Measurements from ENCODE around the gene GPATCH2. TPM values are rescaled to one million over a fixed set of nuclear protein-coding genes. Genes with fewer than 3 reads are reported as not detected.

Gene GPATCH2
- 8.9 and 10.7 TPM in 2 replicates for total RNA-seq

- H3K27me3 Mint-ChIP-seq (ENCODE audit: low read depth), result peaks cover 4% of the 10 kb centered on the region
- peaks cover 30% of the 10 kb centered on the region for H3K4me1 Mint-ChIP-seq (ENCODE audit: low read depth)
- peak; percentile 76 for DNase-seq (ENCODE audit: low spot score)
- H3K4me3 Mint-ChIP-seq (ENCODE audit: low read depth), result peak within 1 kb of the TSS; percentile 96
- intact Hi-C loops (cut with micrococcal nuclease), result loop anchor here (1.0 kb wide), 1 partner anchor 10 kb away; no protein-coding TSS in a partner anchor
- H3K27ac Mint-ChIP-seq, result peak within 1 kb of the TSS; percentile 98
- no peaks in the 10 kb centered on the region for H3K36me3 Mint-ChIP-seq (ENCODE audit: low read depth)
- H3K9me3 Mint-ChIP-seq, result no peaks in the 10 kb centered on the region
Measured at GRCh38 chr1:217630711-217631591, at the start of gene GPATCH2, which contains the start of gene SPATA17. Gene GPATCH2, minus strand, starts transcription at chr1:217631090. Its CDS starts 119 bp downstream, at chr1:217630971. Gene SPATA17, plus strand, starts transcription at chr1:217631344. Its CDS starts 35 bp downstream, at chr1:217631379.

DNA sequence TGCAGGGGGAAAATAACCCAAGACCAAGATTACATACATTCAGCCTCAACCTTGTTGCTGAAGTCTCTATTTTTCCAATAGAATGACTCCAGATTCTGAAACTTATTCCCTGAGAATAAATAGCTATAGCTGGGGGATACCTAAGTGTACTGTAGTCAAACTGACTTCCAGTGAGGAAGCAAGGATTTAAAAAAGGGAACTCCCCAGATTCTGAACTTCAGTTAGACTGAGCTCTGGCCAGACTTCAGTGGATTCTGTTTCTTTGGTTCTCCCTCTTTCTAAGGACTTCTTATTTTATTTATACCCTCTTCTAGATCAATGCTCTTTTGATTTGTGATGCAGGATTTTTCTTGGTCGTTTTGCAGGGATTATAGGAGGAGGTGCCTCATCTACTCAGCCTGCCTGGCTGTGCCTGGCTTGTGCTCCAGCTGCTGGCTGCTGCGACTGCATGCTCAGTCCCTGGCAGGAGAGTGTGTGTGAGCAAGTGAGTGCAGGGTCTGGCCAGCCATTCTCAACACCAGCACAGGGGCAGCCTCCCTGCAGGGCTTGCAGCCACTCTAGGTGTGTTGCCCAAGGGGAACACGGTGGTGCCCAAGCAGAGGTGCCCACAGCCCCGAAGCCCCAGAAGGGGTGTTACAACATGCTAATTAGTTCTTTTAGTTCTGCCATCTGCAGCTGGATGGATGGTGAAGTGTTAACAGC, 43.3 kb upstream of the GPATCH2 start:
- Mint-ChIP-seq H3K4me3 (ENCODE audit: low read depth) (no peak overlapping the region), H3K36me3 (ENCODE audit: low read depth) (no peaks in the 10 kb centered on the region), H3K9me3 (no peaks in the 10 kb centered on the region), H3K4me1 (ENCODE audit: low read depth) (no peaks in the 10 kb centered on the region), H3K27me3 (ENCODE audit: low read depth) (no peaks in the 10 kb centered on the region), H3K27ac (no peak overlapping the region)
- intact Hi-C loops (cut with micrococcal nuclease), result no loop called here
- DNase-seq (ENCODE audit: low spot score), result no peak

- DNase-seq (ENCODE audit: low spot score), result no peak
- H3K36me3 Mint-ChIP-seq (ENCODE audit: low read depth), result no peaks in the 10 kb centered on the region
- H3K9me3 Mint-ChIP-seq, result no peaks in the 10 kb centered on the region
- H3K4me3 Mint-ChIP-seq (ENCODE audit: low read depth), result no peak overlapping the region
- intact Hi-C loops (cut with micrococcal nuclease), result no loop called here
- no peaks in the 10 kb centered on the region for H3K4me1 Mint-ChIP-seq (ENCODE audit: low read depth)
- H3K27me3 Mint-ChIP-seq (ENCODE audit: low read depth), result no peaks in the 10 kb centered on the region
- no peak overlapping the region for H3K27ac Mint-ChIP-seq
Measured at GRCh38 chr1:217673387-217673786, 42.5 kb upstream of the GPATCH2 start.

- H3K9me3 Mint-ChIP-seq, result no peaks in the 10 kb centered on the region
Measured at GRCh38 chr1:217668351-217668940, 37.6 kb upstream of the GPATCH2 start.

DNA sequence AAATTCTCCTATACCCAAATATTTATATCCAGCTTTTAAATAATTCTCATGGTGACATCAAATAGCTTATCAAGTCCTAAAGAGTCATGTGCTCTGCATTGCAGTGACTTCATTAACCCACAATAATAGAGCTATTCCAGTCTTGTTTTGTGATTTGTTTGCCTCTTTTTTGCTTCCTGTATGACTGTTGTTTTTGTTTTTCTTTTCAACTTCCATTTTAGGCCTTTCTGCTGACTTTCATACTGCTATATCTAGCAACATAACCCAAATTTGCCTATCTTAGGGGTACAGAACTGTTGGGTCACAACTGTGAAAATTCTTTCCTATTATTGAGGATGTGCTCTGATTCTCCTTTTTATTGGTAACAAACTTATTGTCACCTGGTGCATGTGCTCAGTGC, 30.5 kb upstream of the GPATCH2 start:
- intact Hi-C loops (cut with micrococcal nuclease), result no loop called here
- H3K4me1 Mint-ChIP-seq (ENCODE audit: low read depth), result no peaks in the 10 kb centered on the region

More at GRCh38 chr1:217668351-217668940, 37.6 kb upstream of the GPATCH2 start:
- H3K27me3 Mint-ChIP-seq (ENCODE audit: low read depth), result no peaks in the 10 kb centered on the region
- H3K27ac Mint-ChIP-seq, result no peak overlapping the region
- intact Hi-C loops (cut with micrococcal nuclease), result no loop called here
- no peak for DNase-seq (ENCODE audit: low spot score)
- no peaks in the 10 kb centered on the region for H3K4me1 Mint-ChIP-seq (ENCODE audit: low read depth)
- no peak overlapping the region for H3K4me3 Mint-ChIP-seq (ENCODE audit: low read depth)
- H3K36me3 Mint-ChIP-seq (ENCODE audit: low read depth), result no peaks in the 10 kb centered on the region

GRCh38 chr1:217660353-217661062, 29.6 kb upstream of the GPATCH2 start:
- H3K4me1 Mint-ChIP-seq (ENCODE audit: low read depth), result no peaks in the 10 kb centered on the region
- intact Hi-C loops (cut with micrococcal nuclease), result no loop called here

More for the DNA sequence above, 30.5 kb upstream of the GPATCH2 start:
- no peak overlapping the region for H3K27ac Mint-ChIP-seq
- no peak for DNase-seq (ENCODE audit: low spot score)
- H3K36me3 Mint-ChIP-seq (ENCODE audit: low read depth), result no peaks in the 10 kb centered on the region
- H3K27me3 Mint-ChIP-seq (ENCODE audit: low read depth), result peaks cover 2% of the 10 kb centered on the region
- no peak overlapping the region for H3K4me3 Mint-ChIP-seq (ENCODE audit: low read depth)
- H3K9me3 Mint-ChIP-seq, result no peaks in the 10 kb centered on the region

GRCh38 chr1:217650674-217651073, 19.8 kb upstream of the GPATCH2 start:
- no peak for DNase-seq (ENCODE audit: low spot score)
- Mint-ChIP-seq H3K4me3 (ENCODE audit: low read depth) (no peak overlapping the region), H3K4me1 (ENCODE audit: low read depth) (no peaks in the 10 kb centered on the region), H3K27me3 (ENCODE audit: low read depth) (peaks cover 3% of the 10 kb centered on the region), H3K27ac (no peak overlapping the region), H3K36me3 (ENCODE audit: low read depth) (no peaks in the 10 kb centered on the region), H3K9me3 (no peaks in the 10 kb centered on the region)
- intact Hi-C loops (cut with micrococcal nuclease), result no loop called here

More at GRCh38 chr1:217660353-217661062, 29.6 kb upstream of the GPATCH2 start:
- peaks cover 2% of the 10 kb centered on the region for H3K27me3 Mint-ChIP-seq (ENCODE audit: low read depth)
- DNase-seq (ENCODE audit: low spot score), result no peak
- H3K4me3 Mint-ChIP-seq (ENCODE audit: low read depth), result no peak overlapping the region
- no peaks in the 10 kb centered on the region for H3K36me3 Mint-ChIP-seq (ENCODE audit: low read depth)
- no peak overlapping the region for H3K27ac Mint-ChIP-seq
- no peaks in the 10 kb centered on the region for H3K9me3 Mint-ChIP-seq

GRCh38 chr1:217647791-217648190, 16.9 kb upstream of the GPATCH2 start:
- H3K4me3 Mint-ChIP-seq (ENCODE audit: low read depth), result no peak overlapping the region
- intact Hi-C loops (cut with micrococcal nuclease), result no loop called here
- no peaks in the 10 kb centered on the region for H3K36me3 Mint-ChIP-seq (ENCODE audit: low read depth)
- H3K27ac Mint-ChIP-seq, result no peak overlapping the region
- no peaks in the 10 kb centered on the region for H3K9me3 Mint-ChIP-seq
- no peaks in the 10 kb centered on the region for H3K4me1 Mint-ChIP-seq (ENCODE audit: low read depth)
- DNase-seq (ENCODE audit: low spot score), result no peak
- H3K27me3 Mint-ChIP-seq (ENCODE audit: low read depth), result peaks cover 8% of the 10 kb centered on the region

DNA sequence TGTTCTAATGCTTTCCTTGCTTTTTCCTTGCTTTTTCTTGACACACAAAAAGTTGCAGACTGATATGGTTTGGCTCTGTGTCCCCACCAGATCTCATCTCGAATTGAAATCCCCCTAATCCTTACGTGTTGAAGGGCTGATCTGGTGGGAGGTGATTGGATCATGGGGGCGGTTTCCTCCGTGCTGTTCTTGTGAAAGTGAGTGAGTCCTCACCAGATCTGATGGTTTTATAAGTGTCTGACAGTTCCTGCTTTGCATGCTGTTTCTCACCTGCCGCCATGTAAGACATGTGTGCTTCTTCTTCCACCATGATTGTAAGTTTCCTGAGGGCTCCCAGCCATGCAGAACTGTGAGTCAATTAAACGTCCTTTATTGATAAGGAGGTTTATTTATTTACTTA, 11.6 kb upstream of the GPATCH2 start:
- DNase-seq (ENCODE audit: low spot score), result no peak
- H3K27ac Mint-ChIP-seq, result no peak overlapping the region
- H3K27me3 Mint-ChIP-seq (ENCODE audit: low read depth), result peaks cover 16% of the 10 kb centered on the region
- intact Hi-C loops (cut with micrococcal nuclease), result no loop called here
- H3K4me3 Mint-ChIP-seq (ENCODE audit: low read depth), result no peak overlapping the region
- no peaks in the 10 kb centered on the region for H3K4me1 Mint-ChIP-seq (ENCODE audit: low read depth)
- H3K36me3 Mint-ChIP-seq (ENCODE audit: low read depth), result no peaks in the 10 kb centered on the region
- H3K9me3 Mint-ChIP-seq, result no peaks in the 10 kb centered on the region

DNA sequence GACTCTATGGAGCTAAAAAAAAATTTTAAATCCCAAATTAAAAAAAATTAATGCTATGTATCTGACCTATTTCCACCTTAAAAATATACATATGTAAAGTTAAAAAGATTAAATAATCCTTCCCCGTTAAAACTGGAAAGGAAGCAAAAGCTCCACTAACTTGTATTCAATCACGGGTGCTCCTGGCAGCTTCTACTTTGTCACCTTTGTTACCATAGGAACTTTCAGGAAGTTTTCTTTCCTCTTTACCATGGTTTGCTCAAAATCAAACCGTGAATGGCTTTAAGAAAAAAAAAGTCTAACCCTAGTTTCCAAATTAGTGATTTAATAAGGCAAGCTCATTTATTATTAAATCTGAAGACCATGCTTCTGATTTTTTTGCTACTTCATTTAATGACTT, 3.5 kb downstream of the GPATCH2 start:
- Mint-ChIP-seq H3K36me3 (ENCODE audit: low read depth) (peaks cover 2% of the 10 kb centered on the region), H3K27ac (no peak overlapping the region), H3K9me3 (no peaks in the 10 kb centered on the region), H3K4me1 (ENCODE audit: low read depth) (peaks cover 33% of the 10 kb centered on the region), H3K4me3 (ENCODE audit: low read depth) (no peak overlapping the region), H3K27me3 (ENCODE audit: low read depth) (no peaks in the 10 kb centered on the region)
- intact Hi-C loops (cut with micrococcal nuclease), result loop anchor here (2.0 kb wide), 1 partner anchor 145 kb away; no protein-coding TSS in a partner anchor
- DNase-seq (ENCODE audit: low spot score), result no peak

DNA sequence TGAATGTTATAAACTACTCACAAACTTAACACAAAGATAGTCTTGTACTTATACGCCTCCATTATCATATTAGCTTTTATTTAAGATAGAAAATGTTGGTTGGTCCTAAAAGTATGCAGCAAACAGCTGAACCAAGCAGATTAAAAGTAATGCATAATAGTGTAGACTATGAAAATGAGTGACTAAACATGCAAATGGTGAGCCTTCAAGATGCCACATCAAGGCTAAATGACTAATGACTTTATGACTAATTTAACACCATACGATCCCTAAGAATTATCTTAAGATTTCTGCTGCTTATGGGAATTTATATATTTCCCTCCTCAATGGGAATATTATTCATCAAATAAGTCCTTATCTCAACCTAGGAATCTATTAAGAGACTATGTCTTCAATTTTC, 4.6 kb downstream of the GPATCH2 start:
- H3K4me1 Mint-ChIP-seq (ENCODE audit: low read depth), result peaks cover 37% of the 10 kb centered on the region
- H3K36me3 Mint-ChIP-seq (ENCODE audit: low read depth), result peaks cover 2% of the 10 kb centered on the region
- no peak for DNase-seq (ENCODE audit: low spot score)
- no peaks in the 10 kb centered on the region for H3K9me3 Mint-ChIP-seq
- H3K4me3 Mint-ChIP-seq (ENCODE audit: low read depth), result no peak overlapping the region
- H3K27me3 Mint-ChIP-seq (ENCODE audit: low read depth), result no peaks in the 10 kb centered on the region
- intact Hi-C loops (cut with micrococcal nuclease), result loop anchor here (2.0 kb wide), 1 partner anchor 144 kb away; no protein-coding TSS in a partner anchor
- no peak overlapping the region for H3K27ac Mint-ChIP-seq

DNA sequence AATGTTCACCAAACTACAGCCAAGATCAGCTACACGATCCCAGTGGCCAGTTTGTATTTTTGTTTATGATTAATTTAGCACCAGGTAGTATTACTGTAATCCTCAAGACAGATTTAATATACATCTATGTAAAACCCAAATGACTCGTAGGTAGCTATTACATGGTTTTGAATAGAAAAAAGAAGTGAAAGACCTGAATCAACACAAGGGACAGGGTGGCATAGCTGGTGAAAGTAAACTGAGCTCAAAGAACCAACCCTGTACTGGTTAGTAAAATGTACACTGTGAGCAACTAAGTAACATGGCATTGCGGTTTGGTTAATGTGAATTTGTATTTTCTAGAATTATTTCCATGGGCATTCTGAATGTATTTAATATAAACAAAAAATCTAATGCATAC, 8.8 kb downstream of the GPATCH2 start:
- H3K27ac Mint-ChIP-seq, result no peak overlapping the region
- no peak for DNase-seq (ENCODE audit: low spot score)
- H3K27me3 Mint-ChIP-seq (ENCODE audit: low read depth), result no peaks in the 10 kb centered on the region
- peaks cover 27% of the 10 kb centered on the region for H3K36me3 Mint-ChIP-seq (ENCODE audit: low read depth)
- no peaks in the 10 kb centered on the region for H3K9me3 Mint-ChIP-seq
- H3K4me3 Mint-ChIP-seq (ENCODE audit: low read depth), result no peak overlapping the region
- intact Hi-C loops (cut with micrococcal nuclease), result no loop called here
- H3K4me1 Mint-ChIP-seq (ENCODE audit: low read depth), result peaks cover 29% of the 10 kb centered on the region

All from activated T-helper 2 cell treated with anti-CD3 and anti-CD28 coated beads, Interferon-gamma antibody, Interleukin-2, Interleukin-4, amounts not matched to agents 10 μg/mL and 5 μg/mL and 100 μg/mL, durations not matched to agents 14 hours and 24 hours and 36 hours (primary cell).